Mesothelial cell of epicardium (in vitro differentiated cells): ENCODE results near the gene FAM111B. TPM values are rescaled to one million over a fixed set of nuclear protein-coding genes. Genes with fewer than 3 reads are reported as not detected.

Experiments
- DNase-seq, 2 experiments: peaks; one replicate each; pipeline ENCODE4 v3.0.0; 2021; ENCODE audit warnings: low spot score in 2 of 2; ENCODE audit not compliant: unreplicated experiment in 2 of 2
- H3K27ac Mint-ChIP-seq: 2 replicates; pipeline ENCODE4 v1.8.0; 2021; ENCODE audit warnings: mixed read lengths
- H3K27me3 Mint-ChIP-seq: 2 replicates; pipeline ENCODE4 v1.8.0; 2021; ENCODE audit warnings: low read depth, mixed read lengths
- H3K36me3 Mint-ChIP-seq: 2 replicates; pipeline ENCODE4 v1.8.0; 2021; ENCODE audit warnings: mixed read lengths
- H3K4me1 Mint-ChIP-seq: 2 replicates; pipeline ENCODE4 v1.8.0; 2021; ENCODE audit warnings: mixed read lengths
- H3K4me3 Mint-ChIP-seq: 2 replicates; pipeline ENCODE4 v1.8.0; 2021; ENCODE audit warnings: mild to moderate bottlenecking, moderate library complexity, mixed read lengths
- H3K9me3 Mint-ChIP-seq: 2 replicates; pipeline ENCODE4 v1.8.0; 2021; ENCODE audit warnings: mixed read lengths
- CTCF ChIP-seq: fragments of 200-600 bp; sonication (generic); IDR thresholded peaks from one replicate; pipeline ENCODE4 v1.5.0; 2021; ENCODE audit warnings: antibody characterized with exemption; ENCODE audit not compliant: unreplicated experiment
- total RNA-seq: library from RNA; stranded (reverse); gene quantifications from 3 replicates; pipeline ENCODE4 v1.2.1, GENCODE V29; 2021

FAM111B gene
- total RNA-seq, 1 donor from 2014 or later: 6.9 TPM

DNA sequence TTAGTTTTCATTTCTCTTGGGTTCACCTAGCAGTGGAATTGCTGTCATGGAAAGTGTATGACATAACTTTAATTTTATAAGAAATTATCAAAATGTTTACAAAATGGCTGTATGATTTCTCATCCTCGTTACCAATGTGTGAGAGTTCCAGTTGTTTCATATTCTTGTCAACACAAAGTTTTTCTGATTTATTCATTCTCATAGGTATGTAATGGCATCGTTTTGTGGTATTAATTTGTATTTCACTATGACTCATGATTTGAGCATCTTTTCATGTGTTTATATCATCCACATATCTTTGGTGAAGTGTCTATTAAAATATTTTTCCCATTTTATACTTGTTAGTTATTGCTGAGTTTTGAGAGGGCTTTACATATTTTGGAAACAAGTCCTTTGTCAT, 5.5 kb downstream of the FAM111B start:
- Mint-ChIP-seq H3K36me3 (peaks cover 28% of the 10 kb centered on the region), H3K9me3 (peaks cover 13% of the 10 kb centered on the region), H3K27ac (no peak overlapping the region), H3K4me3 (no peak overlapping the region), H3K4me1 (peaks cover 8% of the 10 kb centered on the region), H3K27me3 (peaks cover 4% of the 10 kb centered on the region)
- TF ChIP-seq CTCF: no peak
- no peak for DNase-seq

GRCh38 chr11:59114344-59114743, 7.3 kb downstream of the FAM111B start:
- H3K36me3 Mint-ChIP-seq: peaks cover 45% of the 10 kb centered on the region
- no peaks in the 10 kb centered on the region for H3K4me1 Mint-ChIP-seq
- H3K27me3 Mint-ChIP-seq: no peaks in the 10 kb centered on the region
- H3K9me3 Mint-ChIP-seq: peaks cover 28% of the 10 kb centered on the region
- H3K4me3 Mint-ChIP-seq: no peak overlapping the region
- no peak for DNase-seq
- no peak for TF ChIP-seq CTCF
- H3K27ac Mint-ChIP-seq: no peak overlapping the region

GRCh38 chr11:59115553-59115952, 8.5 kb downstream of the FAM111B start:
- Mint-ChIP-seq H3K36me3 (peaks cover 51% of the 10 kb centered on the region), H3K9me3 (peaks cover 34% of the 10 kb centered on the region), H3K4me1 (no peaks in the 10 kb centered on the region), H3K27me3 (no peaks in the 10 kb centered on the region), H3K4me3 (no peak overlapping the region), H3K27ac (no peak overlapping the region)
- no peak for TF ChIP-seq CTCF
- no peak for DNase-seq

GRCh38 chr11:59117774-59118173, 10.7 kb downstream of the FAM111B start:
- peaks cover 44% of the 10 kb centered on the region for H3K9me3 Mint-ChIP-seq
- no peaks in the 10 kb centered on the region for H3K27me3 Mint-ChIP-seq
- no peak for TF ChIP-seq CTCF
- peaks cover 60% of the 10 kb centered on the region for H3K36me3 Mint-ChIP-seq
- no peaks in the 10 kb centered on the region for H3K4me1 Mint-ChIP-seq
- H3K27ac Mint-ChIP-seq: no peak overlapping the region
- no peak for DNase-seq
- H3K4me3 Mint-ChIP-seq: no peak overlapping the region

DNA sequence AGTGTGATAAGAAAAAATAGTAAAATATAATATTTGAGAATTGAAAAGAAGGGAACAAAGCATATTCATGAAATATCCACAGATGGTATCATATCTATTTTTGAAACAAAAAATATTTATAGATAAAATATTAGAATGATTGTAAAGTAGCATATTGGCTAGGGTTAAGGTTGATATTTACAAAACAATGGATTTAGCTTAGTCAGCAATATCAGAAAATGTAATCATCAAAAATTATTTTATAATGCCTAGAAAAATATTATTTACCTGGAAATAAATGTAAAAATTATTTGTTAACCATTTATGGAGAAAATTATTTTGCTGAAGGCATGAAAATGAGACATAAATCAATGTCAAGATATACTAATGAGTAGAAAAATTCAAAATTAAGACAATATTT, 12.8 kb downstream of the FAM111B start:
- Mint-ChIP-seq H3K27ac (no peak overlapping the region), H3K4me3 (no peak overlapping the region), H3K36me3 (peaks cover 70% of the 10 kb centered on the region), H3K27me3 (no peaks in the 10 kb centered on the region), H3K4me1 (no peaks in the 10 kb centered on the region), H3K9me3 (peaks cover 61% of the 10 kb centered on the region)
- TF ChIP-seq CTCF: no peak
- DNase-seq: no peak
